Breast epithelium (tissue), 3 donors: ENCODE results near the gene IL17RD.

Experiments used
- POLR2A ChIP-seq: fragments of 450-650 bp; IDR thresholded peaks from one replicate; pipeline ENCODE4 v1.6.1; 2016; ENCODE audit warnings: antibody characterized with exemption, mild to moderate bottlenecking, moderate library complexity
- POLR2AphosphoS5 ChIP-seq, 3 donors: sonication (generic); formaldehyde crosslinking; IDR thresholded peaks; one replicate each; pipeline ENCODE4 v1.6.1; 2017; ENCODE audit warnings: antibody characterized with exemption in 3 of 3
- TF ChIP-seq, protein P1 (sequence below), 3 donors: fragments of 450-650 bp; IDR thresholded peaks; one replicate each; pipeline ENCODE4 v1.5.1; 2016 to 2017; ENCODE audit warnings: antibody characterized with exemption in 3 of 3, mild to moderate bottlenecking in 3 of 3, moderate library complexity in 3 of 3

DNA sequence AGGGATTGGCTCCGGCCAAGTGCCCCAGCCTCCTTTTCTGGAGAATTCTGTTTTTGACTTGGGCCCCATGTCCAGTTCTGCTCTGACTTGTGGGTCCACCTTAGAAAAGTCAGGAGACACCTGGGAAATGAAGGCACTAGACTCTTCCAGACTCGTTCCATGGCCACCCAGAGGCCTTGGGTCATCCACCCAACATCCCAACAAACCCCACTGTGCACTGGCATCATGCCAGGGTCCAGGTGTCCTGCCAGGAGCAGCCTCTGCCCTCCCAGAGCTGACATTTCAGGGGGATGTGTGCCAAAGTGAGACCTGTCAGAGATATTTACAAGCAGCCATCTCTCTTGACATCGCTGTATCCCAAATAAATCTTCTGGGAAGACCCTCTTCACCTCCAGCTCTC, 91.5 kb downstream of the IL17RD start:
- TF ChIP-seq, protein P1, sequence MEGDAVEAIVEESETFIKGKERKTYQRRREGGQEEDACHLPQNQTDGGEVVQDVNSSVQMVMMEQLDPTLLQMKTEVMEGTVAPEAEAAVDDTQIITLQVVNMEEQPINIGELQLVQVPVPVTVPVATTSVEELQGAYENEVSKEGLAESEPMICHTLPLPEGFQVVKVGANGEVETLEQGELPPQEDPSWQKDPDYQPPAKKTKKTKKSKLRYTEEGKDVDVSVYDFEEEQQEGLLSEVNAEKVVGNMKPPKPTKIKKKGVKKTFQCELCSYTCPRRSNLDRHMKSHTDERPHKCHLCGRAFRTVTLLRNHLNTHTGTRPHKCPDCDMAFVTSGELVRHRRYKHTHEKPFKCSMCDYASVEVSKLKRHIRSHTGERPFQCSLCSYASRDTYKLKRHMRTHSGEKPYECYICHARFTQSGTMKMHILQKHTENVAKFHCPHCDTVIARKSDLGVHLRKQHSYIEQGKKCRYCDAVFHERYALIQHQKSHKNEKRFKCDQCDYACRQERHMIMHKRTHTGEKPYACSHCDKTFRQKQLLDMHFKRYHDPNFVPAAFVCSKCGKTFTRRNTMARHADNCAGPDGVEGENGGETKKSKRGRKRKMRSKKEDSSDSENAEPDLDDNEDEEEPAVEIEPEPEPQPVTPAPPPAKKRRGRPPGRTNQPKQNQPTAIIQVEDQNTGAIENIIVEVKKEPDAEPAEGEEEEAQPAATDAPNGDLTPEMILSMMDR (IDR thresholded peaks at IDR 0.05), result no peak
- TF ChIP-seq POLR2A, result no peak
- TF ChIP-seq POLR2AphosphoS5 (IDR thresholded peaks at IDR 0.05), result no peak
